ENCODE measurements around the gene ZNF500.

ZNF500 gene

GRCh38 chr16:4766875-4767628 is at the start of gene ZNF500:
TSS of gene ZNF500 (minus strand) at chr16:4767162. CDS start at chr16:4765978, 1,184 bp downstream.
- DNase-seq = peak; percentile 97

- no peak for DNase-seq
Observed at GRCh38 chr16:4814542-4815173, 47.7 kb upstream of the ZNF500 start.

DNA sequence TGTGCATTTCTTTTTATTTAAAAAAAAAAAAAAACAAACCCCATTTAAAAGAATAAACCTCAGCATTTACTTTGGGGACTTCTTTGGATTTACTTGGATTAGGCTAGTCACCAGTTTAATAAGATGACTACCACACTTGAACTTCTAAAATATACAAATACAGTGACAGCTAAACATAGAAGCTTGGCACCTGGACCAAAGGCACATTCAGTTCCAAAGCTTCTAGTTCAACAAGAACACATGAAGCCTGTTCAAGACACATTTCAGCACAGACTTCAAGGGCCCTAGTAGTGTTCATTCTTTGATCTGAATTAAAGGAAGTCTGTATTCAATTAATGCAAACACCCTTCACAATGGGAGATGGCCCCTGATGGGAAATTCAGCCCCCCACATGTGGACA is 47.1 kb upstream of the ZNF500 start:
- no peak for DNase-seq

GRCh38 chr16:4813251-4814003 is 46.5 kb upstream of the ZNF500 start:
- DNase-seq = no peak

DNA sequence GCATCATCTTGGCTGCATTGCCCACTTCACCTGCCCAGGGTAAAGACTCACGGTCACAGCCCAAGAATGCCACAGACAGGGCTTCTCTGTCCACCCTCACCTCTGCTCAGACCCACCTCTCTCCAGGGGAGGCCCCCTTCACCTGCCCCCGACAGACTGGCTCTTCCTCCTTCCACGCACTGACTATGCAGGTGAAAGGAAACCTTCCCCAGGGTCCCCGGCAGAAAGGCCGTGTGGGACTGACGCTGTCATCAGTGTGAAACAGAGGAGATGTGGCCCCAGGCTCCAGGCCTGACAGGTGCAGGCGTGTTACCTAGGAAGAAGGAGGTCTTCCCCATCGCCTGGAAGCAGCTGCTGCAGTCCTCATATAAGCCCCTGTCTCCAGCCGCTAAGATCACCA is 44.8 kb upstream of the ZNF500 start:
- no peak for DNase-seq

DNA sequence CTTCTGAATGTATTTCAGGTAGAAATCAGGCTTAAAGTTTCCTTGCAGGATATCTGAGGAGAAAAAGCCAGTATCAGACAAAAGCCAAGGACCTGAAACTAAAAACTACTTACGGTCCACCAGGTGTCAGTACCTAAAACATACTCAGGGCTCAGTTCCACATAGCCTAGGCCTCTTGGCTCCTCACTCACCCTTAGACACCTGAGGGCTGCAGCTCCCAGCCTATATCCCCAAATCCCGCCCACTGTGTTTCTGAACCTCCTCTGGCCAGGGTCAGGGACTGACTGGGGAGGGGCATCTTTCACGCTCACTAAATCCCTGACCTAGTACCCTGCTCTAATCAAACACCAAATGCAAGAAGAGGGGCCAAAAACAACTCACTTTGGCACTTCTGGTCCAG is 44.3 kb upstream of the ZNF500 start:
- DNase-seq = no peak

DNA sequence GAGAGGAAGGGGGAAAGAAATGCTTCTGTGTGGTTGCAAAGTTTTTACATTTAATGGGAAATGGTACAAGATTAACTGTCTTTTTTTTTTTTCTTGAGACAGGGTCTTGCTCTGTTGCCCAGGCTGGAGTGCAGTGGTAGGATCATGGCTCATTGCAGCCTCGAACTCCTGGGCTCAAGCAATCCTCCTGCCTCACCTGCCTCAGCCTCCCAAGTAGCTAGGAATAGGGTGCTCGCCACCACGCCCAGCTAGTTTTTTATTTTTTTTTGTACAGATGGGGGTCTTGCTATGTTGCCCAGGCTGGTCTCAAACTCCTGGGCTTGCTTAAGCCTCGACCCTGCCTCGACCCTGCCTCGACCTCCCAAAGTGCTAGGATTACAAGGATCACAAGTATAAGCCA is 39.3 kb upstream of the ZNF500 start:
- no peak for DNase-seq

- DNase-seq = no peak
Observed at GRCh38 chr16:4805231-4805630, 38.3 kb upstream of the ZNF500 start.

GRCh38 chr16:4803898-4804762 is 37.2 kb upstream of the ZNF500 start:
- no peak for DNase-seq

DNA sequence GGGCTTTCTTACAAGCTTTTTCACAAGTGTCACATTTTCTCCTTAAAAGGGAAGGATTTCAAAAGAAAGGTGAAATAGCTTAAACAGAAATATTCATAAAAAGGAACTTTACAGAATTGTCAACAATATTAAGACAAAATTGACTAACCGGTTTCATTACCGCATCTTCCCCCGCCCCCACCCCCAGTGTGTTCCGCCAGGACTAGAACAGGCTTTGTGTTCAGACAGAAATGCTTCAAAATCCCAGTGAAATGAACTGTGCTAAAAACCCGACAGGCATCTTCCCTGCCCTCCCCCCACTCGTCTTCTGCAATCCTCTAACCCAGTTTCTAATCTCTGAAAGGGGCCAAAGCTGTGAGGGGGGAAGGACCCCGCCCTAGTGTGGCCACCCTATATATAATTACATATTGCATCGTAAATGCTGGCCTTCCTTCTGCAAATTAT is 36.5 kb upstream of the ZNF500 start:
- no peak for DNase-seq

- peak; percentile 88 for DNase-seq
Observed at GRCh38 chr16:4802659-4803287, 35.8 kb upstream of the ZNF500 start.

DNA sequence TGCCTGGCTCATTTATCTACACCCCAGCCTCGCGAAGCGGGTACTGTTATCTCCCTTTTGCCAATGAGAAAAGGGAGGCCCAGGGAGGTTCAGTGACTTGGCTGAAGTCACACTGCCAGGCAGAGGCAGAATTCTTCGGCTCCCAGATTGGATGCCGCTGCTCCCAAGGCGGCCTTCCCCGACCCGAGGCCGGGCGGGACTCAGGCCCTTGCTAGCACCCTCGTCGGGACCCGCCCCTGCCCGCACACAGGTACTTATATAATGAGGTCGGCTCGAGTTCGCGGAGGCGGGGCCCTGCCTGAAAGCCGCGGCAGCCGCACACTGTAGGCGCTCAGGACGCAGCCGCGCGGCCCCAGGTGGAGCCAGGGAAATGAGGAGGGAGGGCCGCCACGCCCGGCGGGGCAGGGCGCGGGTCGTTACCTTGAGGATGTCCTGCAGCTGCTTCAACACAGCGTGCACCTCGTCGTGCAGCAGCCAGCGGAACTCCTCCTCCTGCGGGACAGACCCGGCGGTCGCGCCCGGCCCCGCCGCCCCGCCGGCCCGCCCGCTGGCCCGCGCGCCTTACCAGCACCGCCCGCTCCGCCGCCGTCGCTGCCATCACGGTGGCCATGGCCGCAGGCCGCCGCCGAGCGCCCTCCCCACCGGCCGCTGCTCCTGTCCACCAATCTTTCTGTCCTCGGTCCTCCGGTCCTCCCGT is 35.1 kb upstream of the ZNF500 start, which contains the start of gene ROGDI:
ROGDI (minus strand) TSS at position 672 of the 697 bp plus-strand sequence; CDS start at position 610, 62 bp downstream.
- peak; percentile 77 for DNase-seq

GRCh38 chr16:4801051-4801961 is 34.3 kb upstream of the ZNF500 start:
- DNase-seq = no peak

GRCh38 chr16:4800290-4801041 is 33.5 kb upstream of the ZNF500 start:
- DNase-seq = no peak

DNA sequence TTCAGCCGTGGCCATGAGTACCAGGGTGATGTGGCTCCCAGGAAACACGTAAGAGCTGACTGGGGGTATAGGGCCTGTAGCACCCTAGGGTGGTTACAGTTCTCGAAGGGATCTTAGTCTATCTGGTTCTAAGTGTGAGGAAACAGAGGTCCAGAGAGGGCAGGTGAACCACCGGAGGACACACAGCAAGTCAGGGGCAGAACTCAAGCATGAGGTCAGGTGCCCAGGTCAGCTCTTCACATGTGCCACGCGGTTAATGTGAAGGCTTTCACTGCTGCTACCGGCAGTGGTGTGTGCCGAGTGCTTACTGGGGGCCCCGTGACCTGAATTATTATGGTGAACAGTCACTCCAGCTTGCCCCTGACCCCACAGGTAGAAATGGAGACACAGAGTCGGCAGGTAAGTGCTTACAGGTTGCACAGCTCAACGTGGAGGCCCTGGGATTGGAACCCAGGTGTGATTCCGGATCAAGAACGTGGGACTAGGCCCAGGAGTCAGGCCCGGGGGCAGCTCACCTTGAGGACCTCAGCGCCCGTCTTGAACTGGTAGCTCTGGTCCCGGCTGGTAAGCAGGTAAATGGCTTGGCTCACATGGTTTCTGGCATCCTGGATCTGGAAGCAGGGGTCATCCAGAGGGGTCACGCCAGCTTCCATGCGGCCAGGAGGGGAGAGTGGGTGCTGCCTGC is 32.4 kb upstream of the ZNF500 start:
- no peak for DNase-seq

DNA sequence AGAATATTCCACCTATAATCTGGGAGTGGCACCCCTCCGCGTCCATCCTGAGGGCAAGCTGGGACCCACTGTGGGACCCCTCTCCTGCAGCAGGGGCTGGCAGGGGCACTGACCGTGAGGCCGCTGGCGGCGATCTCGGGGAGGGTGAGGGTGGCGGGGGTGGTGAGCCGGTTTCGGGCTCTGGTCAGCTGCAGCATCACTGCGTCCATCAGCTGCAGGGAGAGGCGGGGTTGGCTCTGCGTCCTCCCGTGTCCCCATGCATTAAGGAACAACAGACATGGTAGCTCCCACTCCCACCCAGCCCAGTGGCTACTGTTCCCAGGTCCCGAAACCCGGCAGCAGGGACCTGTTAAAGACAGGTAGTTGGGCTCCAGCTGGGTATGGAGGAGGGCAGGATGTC is 31.5 kb upstream of the ZNF500 start:
- no peak for DNase-seq

- DNase-seq = no peak
Observed at GRCh38 chr16:4797805-4798252, 30.9 kb upstream of the ZNF500 start.

DNA sequence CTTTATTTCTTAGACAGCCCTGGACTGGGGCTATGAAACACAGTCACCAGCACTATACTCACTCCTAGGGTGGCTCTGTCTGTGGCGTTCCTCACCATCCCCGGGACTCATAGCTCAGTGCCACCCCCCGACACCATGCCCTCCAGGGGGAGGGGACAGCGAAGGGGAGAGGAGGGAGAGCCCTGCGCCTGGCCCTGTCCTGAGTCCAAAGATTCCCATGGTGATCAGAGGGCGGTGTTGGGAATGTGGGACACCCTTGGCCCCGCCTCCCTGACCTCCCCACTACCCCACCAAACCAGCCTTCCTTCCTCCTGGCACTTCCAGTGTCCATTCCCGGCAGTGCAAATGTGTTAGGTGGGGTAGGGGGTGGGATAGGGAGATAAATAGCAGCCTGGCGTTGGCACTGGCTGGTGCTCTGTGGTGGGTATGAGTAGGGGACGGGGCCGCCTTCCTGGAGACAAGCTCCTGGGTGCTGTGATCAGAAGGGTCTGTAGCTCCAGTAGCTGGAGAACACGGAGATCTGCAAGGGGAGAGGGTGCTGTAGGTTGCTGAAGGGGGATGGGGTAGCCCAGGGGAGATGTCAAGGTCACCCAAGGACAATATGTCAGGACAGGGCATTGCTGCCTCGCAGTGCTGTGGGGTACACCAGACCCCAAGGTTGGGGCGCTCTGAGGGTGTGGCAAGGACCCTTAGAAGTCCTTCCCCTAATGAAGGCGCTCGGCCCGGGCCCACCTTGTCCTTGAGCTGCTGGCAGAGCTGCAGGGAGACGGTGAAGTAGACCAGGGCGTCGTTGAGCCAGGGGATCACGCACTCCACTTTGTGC is 30.2 kb upstream of the ZNF500 start:
- DNase-seq = no peak
